Stomach (tissue), 9 donors: Measurements from ENCODE around the gene SPECC1. TPM values are rescaled to one million over a fixed set of nuclear protein-coding genes. Genes with fewer than 3 reads are reported as not detected.

Source experiments
- DNase-seq, 2 donors: peaks; one replicate each; pipeline versions ENCODE4 v3.0.0 to v3.0.0-alpha.2; 2013 to 2019
- H3K27ac ChIP-seq, 5 donors: fragments of 200-600 bp in 4 of 5; sonication (generic) in 4 of 5; one replicate each; pipeline ENCODE4 v1.5.1; 2013 to 2019; ENCODE audit warnings: mild to moderate bottlenecking in 1 of 5, moderate library complexity in 1 of 5
- H3K27me3 ChIP-seq, 3 donors: fragments of 200-600 bp; sonication (generic); one replicate each; pipeline ENCODE4 v1.5.1; 2017 to 2019; ENCODE audit warnings: mixed run types in 1 of 3
- H3K36me3 ChIP-seq, 4 donors: fragments of 200-600 bp; sonication (generic); 1 replicate in 3 of 4; 2 replicates in 1 of 4; pipeline ENCODE4 v1.5.1; 2016 to 2019
- H3K4me1 ChIP-seq, 4 donors: fragments of 200-600 bp; sonication (generic); one replicate each; pipeline ENCODE4 v1.5.1; 2016 to 2019
- H3K4me3 ChIP-seq, 4 donors: fragments of 200-600 bp; sonication (generic) in 3 of 4; one replicate each; pipeline ENCODE4 v1.5.1; 2016 to 2019; ENCODE audit warnings: mild to moderate bottlenecking in 1 of 4
- H3K9me3 ChIP-seq, 4 donors: fragments of 200-600 bp; sonication (generic); one replicate each; pipeline ENCODE4 v1.5.1; 2016 to 2019
- EP300 ChIP-seq: sonication (generic); formaldehyde crosslinking; IDR thresholded peaks from one replicate; pipeline ENCODE4 v1.6.1; 2017; ENCODE audit warnings: antibody characterized with exemption
- POLR2A ChIP-seq, 4 donors: fragments of 450-650 bp; IDR thresholded peaks; one replicate each; pipeline ENCODE4 v1.6.1; 2016; ENCODE audit warnings: antibody characterized with exemption in 4 of 4, control low read depth in 2 of 4, mild to moderate bottlenecking in 1 of 4, moderate library complexity in 1 of 4
- POLR2AphosphoS5 ChIP-seq, 3 donors: sonication (generic); formaldehyde crosslinking; IDR thresholded peaks; one replicate each; pipeline ENCODE4 v1.6.1; 2016; ENCODE audit warnings: antibody characterized with exemption in 3 of 3
- WGBS, 5 donors: extraction: QIAGEN DNeasy Blood & Tissue Kit in 3 of 5; methylation state at CpG; one replicate each; pipeline versions ENCODE4 v1.1.5 to v1.1.7; 2013 to 2018; 5-methylcytosine and 5-hydroxymethylcytosine counted together
- intact Hi-C: fragments of 100-400 bp; cut with DNase I; formaldehyde crosslinking; loops from one replicate; pipeline ENCODE4 v1.15.1; 2023; ENCODE audit warnings: low total_unique reads
- polyA plus RNA-seq, 3 donors: library from polyadenylated mRNA; stranded (reverse); fragments of 200-250 nt; gene quantifications; one replicate each; pipeline ENCODE4 v1.2.3, GENCODE V29; 2013
- total RNA-seq, 5 donors: library from RNA; depleted of rRNA; stranded (reverse); fragments of >200 nt; gene quantifications; one replicate each; pipeline versions ENCODE4 v1.1.0 to v1.2.3, GENCODE V29; 2014 to 2016
- TF ChIP-seq, protein P1 (sequence below), 7 experiments: fragments of 450-650 bp in 4 of 7; fragments of 200-600 bp in 3 of 7; sonication (generic) in 3 of 7; IDR thresholded peaks; one replicate each; pipeline ENCODE4 v1.5.1; 2016 to 2019; ENCODE audit warnings: antibody characterized with exemption in 7 of 7, control low read depth in 2 of 7, mild to moderate bottlenecking in 1 of 7
- donor health status: healthy with polysubstance abuse.
- donor health status: Bipolar disorder and iron deficiency.
- donor health status: healthy.

SPECC1 gene
- total and polyA plus RNA-seq, 8 donors = 12.8 to 161 (median 34.5) TPM

DNA sequence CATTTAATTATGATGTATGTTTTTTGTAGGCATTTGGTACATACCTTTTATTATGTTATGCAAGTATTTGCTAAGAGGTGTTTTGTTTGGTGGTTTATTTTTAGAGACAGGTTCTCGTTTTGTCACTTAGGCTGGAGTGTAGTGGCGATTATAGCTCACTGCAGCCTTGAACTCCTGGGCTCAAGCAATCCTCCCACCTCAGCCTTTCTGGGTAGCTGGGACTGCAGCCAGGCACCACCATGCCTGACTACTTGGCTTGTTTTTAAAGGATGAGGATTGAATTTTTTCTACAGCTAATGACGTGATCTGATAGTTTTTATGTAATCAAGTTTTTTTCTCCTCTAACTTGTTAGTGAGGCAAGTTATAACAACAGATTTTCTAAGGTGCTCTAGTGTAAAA, 199.6 kb downstream of the SPECC1 start:
- no peaks in the 10 kb centered on the region for H3K27me3 ChIP-seq
- 71 to 87% (median 78%) methylated on average over 3 of the region's 3 CpGs for WGBS, 5 donors
- no peak overlapping the region for H3K27ac ChIP-seq
- peaks cover 0 to 16% (median 4%) of the 10 kb centered on the region in 4 donors for H3K36me3 ChIP-seq
- H3K4me3 ChIP-seq = no peak overlapping the region
- no peak for DNase-seq
- TF ChIP-seq, protein P1, sequence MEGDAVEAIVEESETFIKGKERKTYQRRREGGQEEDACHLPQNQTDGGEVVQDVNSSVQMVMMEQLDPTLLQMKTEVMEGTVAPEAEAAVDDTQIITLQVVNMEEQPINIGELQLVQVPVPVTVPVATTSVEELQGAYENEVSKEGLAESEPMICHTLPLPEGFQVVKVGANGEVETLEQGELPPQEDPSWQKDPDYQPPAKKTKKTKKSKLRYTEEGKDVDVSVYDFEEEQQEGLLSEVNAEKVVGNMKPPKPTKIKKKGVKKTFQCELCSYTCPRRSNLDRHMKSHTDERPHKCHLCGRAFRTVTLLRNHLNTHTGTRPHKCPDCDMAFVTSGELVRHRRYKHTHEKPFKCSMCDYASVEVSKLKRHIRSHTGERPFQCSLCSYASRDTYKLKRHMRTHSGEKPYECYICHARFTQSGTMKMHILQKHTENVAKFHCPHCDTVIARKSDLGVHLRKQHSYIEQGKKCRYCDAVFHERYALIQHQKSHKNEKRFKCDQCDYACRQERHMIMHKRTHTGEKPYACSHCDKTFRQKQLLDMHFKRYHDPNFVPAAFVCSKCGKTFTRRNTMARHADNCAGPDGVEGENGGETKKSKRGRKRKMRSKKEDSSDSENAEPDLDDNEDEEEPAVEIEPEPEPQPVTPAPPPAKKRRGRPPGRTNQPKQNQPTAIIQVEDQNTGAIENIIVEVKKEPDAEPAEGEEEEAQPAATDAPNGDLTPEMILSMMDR (IDR thresholded peaks at IDR 0.05) = no peak
- TF ChIP-seq EP300 (no peak), POLR2A (IDR thresholded peaks at IDR 0.05) (no peak), POLR2AphosphoS5 (IDR thresholded peaks at IDR 0.05) (no peak)
- H3K9me3 ChIP-seq = no peaks in the 10 kb centered on the region
- peaks cover 0 to 13% (median 2%) of the 10 kb centered on the region in 4 donors for H3K4me1 ChIP-seq
- intact Hi-C loops = no loop called here

GRCh38 chr17:20210180-20210579, 201.0 kb downstream of the SPECC1 start:
- no peak overlapping the region for H3K27ac ChIP-seq
- H3K4me1 ChIP-seq = peaks cover 0 to 13% (median 2%) of the 10 kb centered on the region in 4 donors
- no peaks in the 10 kb centered on the region for H3K9me3 ChIP-seq
- 93 to 97% (median 96%) methylated on average over 3 to 4 of the region's 4 CpGs for WGBS, 5 donors
- intact Hi-C loops = no loop called here
- H3K27me3 ChIP-seq = no peaks in the 10 kb centered on the region
- no peak for TF ChIP-seq EP300
- TF ChIP-seq, protein P1 (IDR thresholded peaks at IDR 0.05) = no peak
- TF ChIP-seq POLR2AphosphoS5 (IDR thresholded peaks at IDR 0.05) = no peak
- no peak for TF ChIP-seq POLR2A (IDR thresholded peaks at IDR 0.05)
- H3K4me3 ChIP-seq = no peak overlapping the region
- DNase-seq = no peak
- peaks cover 0 to 12% (median 0%) of the 10 kb centered on the region in 4 donors for H3K36me3 ChIP-seq

DNA sequence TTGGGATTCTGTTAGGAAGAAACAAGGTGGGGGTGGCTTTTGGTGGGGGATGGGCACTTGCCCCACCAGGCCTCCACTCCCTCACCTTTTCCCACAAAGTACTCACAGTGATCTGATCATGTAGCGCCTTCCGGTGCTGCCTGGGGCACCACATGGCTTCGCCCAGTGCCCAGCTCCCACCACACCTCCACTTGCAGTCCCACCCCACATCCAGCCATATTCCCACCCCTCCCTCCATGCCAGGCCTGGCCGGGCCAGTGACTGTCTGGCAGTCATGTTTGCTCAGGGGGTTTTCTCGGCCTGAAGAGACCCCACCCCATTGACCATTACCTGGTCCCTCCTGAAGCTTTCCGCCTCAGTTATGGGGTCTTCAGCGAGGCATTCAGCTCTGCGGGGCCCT, 201.5 kb downstream of the SPECC1 start:
- peaks cover 0 to 12% (median 0%) of the 10 kb centered on the region in 4 donors for H3K36me3 ChIP-seq
- H3K9me3 ChIP-seq = no peaks in the 10 kb centered on the region
- TF ChIP-seq EP300 (no peak), POLR2AphosphoS5 (IDR thresholded peaks at IDR 0.05) (no peak), POLR2A (IDR thresholded peaks at IDR 0.05) (no peak)
- TF ChIP-seq, protein P1 (IDR thresholded peaks at IDR 0.05) = no peak
- no peak for DNase-seq
- H3K4me3 ChIP-seq = no peak overlapping the region
- intact Hi-C loops = no loop called here
- peaks cover 0 to 13% (median 2%) of the 10 kb centered on the region in 4 donors for H3K4me1 ChIP-seq
- 96 to 98% (median 96%) methylated on average over 8 of the region's 8 CpGs for WGBS, 5 donors
- no peaks in the 10 kb centered on the region for H3K27me3 ChIP-seq
- no peak overlapping the region for H3K27ac ChIP-seq

GRCh38 chr17:20211246-20211645, 202.1 kb downstream of the SPECC1 start:
- TF ChIP-seq POLR2A (IDR thresholded peaks at IDR 0.05) (no peak), POLR2AphosphoS5 (IDR thresholded peaks at IDR 0.05) (no peak), EP300 (no peak)
- TF ChIP-seq, protein P1 (IDR thresholded peaks at IDR 0.05) = no peak
- peaks cover 0 to 8% (median 2%) of the 10 kb centered on the region in 4 donors for H3K4me1 ChIP-seq
- DNase-seq = no peak

More at GRCh38 chr17:20211246-20211645, 202.1 kb downstream of the SPECC1 start:
- WGBS, 5 donors = 86 to 95% (median 92%) methylated on average over 3 of the region's 3 CpGs
- H3K36me3 ChIP-seq = peaks cover 0 to 12% (median 0%) of the 10 kb centered on the region in 4 donors
- H3K27ac ChIP-seq = no peak overlapping the region
- no peaks in the 10 kb centered on the region for H3K27me3 ChIP-seq
- intact Hi-C loops = no loop called here
- H3K4me3 ChIP-seq = no peak overlapping the region
- H3K9me3 ChIP-seq = no peaks in the 10 kb centered on the region
